GM18517 (cell line): ENCODE results near the gene ANGPTL2.

Source experiments
- ATAC-seq: cut with Tn5 transposase; IDR thresholded peaks from one replicate; pipeline ENCODE4 v1.9.1; 2021; ENCODE audit warnings: mild to moderate bottlenecking, moderate library complexity; ENCODE audit not compliant: unreplicated experiment

The ANGPTL2 gene

GRCh38 chr9:127079446-127080140 is 42.8 kb downstream of the ANGPTL2 start:
- ATAC-seq: no peak

- no peak for ATAC-seq
Observed at GRCh38 chr9:127078988-127079387, 43.4 kb downstream of the ANGPTL2 start.

- no peak for ATAC-seq
Observed at GRCh38 chr9:127078336-127078735, 44.1 kb downstream of the ANGPTL2 start.

GRCh38 chr9:127077644-127077946 is 44.8 kb downstream of the ANGPTL2 start:
- no peak for ATAC-seq

GRCh38 chr9:127076860-127077643 is 45.4 kb downstream of the ANGPTL2 start:
- no peak for ATAC-seq

- ATAC-seq: no peak
Observed at GRCh38 chr9:127075624-127076372, 46.6 kb downstream of the ANGPTL2 start.

- ATAC-seq: no peak
Observed at GRCh38 chr9:127074561-127075548, 47.6 kb downstream of the ANGPTL2 start.

GRCh38 chr9:127067603-127068220 is 54.7 kb downstream of the ANGPTL2 start:
- ATAC-seq: no peak

GRCh38 chr9:127066851-127067136 is 55.6 kb downstream of the ANGPTL2 start:
- no peak for ATAC-seq

- no peak for ATAC-seq
Observed at GRCh38 chr9:127066060-127066850, 56.2 kb downstream of the ANGPTL2 start.

GRCh38 chr9:127065592-127065991 is 56.8 kb downstream of the ANGPTL2 start:
- ATAC-seq: no peak

GRCh38 chr9:127064335-127064734 is 58.1 kb downstream of the ANGPTL2 start:
- no peak for ATAC-seq

- ATAC-seq: no peak
Observed at GRCh38 chr9:127061411-127061810, 61.0 kb downstream of the ANGPTL2 start.

- no peak for ATAC-seq
Observed at GRCh38 chr9:127059765-127060361, 62.6 kb downstream of the ANGPTL2 start.

GRCh38 chr9:127059030-127059429 is 63.4 kb downstream of the ANGPTL2 start:
- no peak for ATAC-seq

GRCh38 chr9:127058645-127059021 is 63.8 kb downstream of the ANGPTL2 start:
- ATAC-seq: no peak

- no peak for ATAC-seq
Observed at GRCh38 chr9:127058011-127058644, 64.3 kb downstream of the ANGPTL2 start.

- ATAC-seq: no peak
Observed at GRCh38 chr9:127056446-127056845, 66.0 kb downstream of the ANGPTL2 start.
